GM12878 (cell line): ENCODE data around the gene RNF168. TPM values are rescaled to one million over a fixed set of nuclear protein-coding genes. Genes with fewer than 3 reads are reported as not detected.
"Not testable (repeated sequence)": the region's sequence is repeated elsewhere in the genome, so short reads cannot be mapped to it uniquely, and the experiment has no call there.

Experiments
- ATAC-seq: fragments of 200-7000 bp; cut with Tn5 transposase; 3 replicates; pipeline ENCODE4 v1.9.1; 2020; ENCODE audit warnings: mild to moderate bottlenecking, moderate library complexity
- BruUV-seq: library from RNA; stranded (reverse); fragments of 400-500 nt; replicated peaks from 2 replicates; lab custom pipeline; 2021; lab: Mats Ljungman, UMichigan
- CTCF ChIA-PET: fragments of 300-600 bp; sonication (Branson Sonifier 250); formaldehyde crosslinking; extraction: SDS; loops from one replicate; lab custom pipeline; 2021; ENCODE audit warnings: inconsistent platforms; lab: Yijun Ruan, JAX
- POLR2A ChIA-PET: fragments of 350-600 bp; formaldehyde crosslinking; extraction: SDS; loops from one replicate; lab custom pipeline; 2021; ENCODE audit warnings: inconsistent platforms; lab: Charles Lee
- RAD21 ChIA-PET: fragments of 300-600 bp; sonication (Branson Sonifier 250); formaldehyde crosslinking; loops from one replicate; lab custom pipeline; 2023; ENCODE audit warnings: antibody characterized with exemption; ENCODE audit not compliant: unreplicated experiment; lab: Charles Lee
- SMC1A ChIA-PET: fragments of 300-600 bp; sonication (Branson Sonifier 250); formaldehyde crosslinking; loops from one replicate; lab custom pipeline; 2023; ENCODE audit not compliant: unreplicated experiment, uncharacterized antibody; lab: Charles Lee
- DNase-seq: peaks from one replicate; pipeline ENCODE4 v3.0.0-alpha.2; 2011; ENCODE audit warnings: low read depth, low spot score
- FAIRE-seq: peaks from 3 replicates; lab custom pipeline; 2011; peaks lifted over from hg19 to GRCh38; lab: Jason Lieb, UNC
- H2AFZ ChIP-seq: 2 replicates; pipeline ENCODE4 v1.6.0; 2011; ENCODE audit warnings: low read depth, low read length, control low read depth; ENCODE audit not compliant: control insufficient read depth
- H3K27ac ChIP-seq: 2 replicates; pipeline ENCODE4 v1.5.1; 2011; ENCODE audit warnings: control low read depth; ENCODE audit not compliant: control insufficient read depth, insufficient read depth
- H3K27me3 ChIP-seq, 2 experiments: replicated peaks in 1 of 2; 2 replicates each; pipeline versions ENCODE4 v1.6.0 to v1.6.1; 2011; ENCODE audit warnings: low read length in 1 of 2; ENCODE audit not compliant: control insufficient read depth in 2 of 2, insufficient read depth in 2 of 2
- H3K36me3 ChIP-seq, 2 experiments: 2 replicates each; pipeline ENCODE4 v1.5.1; 2011; ENCODE audit warnings: low read length in 1 of 2; ENCODE audit not compliant: control insufficient read depth in 2 of 2, insufficient read depth in 2 of 2
- H3K4me1 ChIP-seq: 2 replicates; pipeline ENCODE4 v1.6.1; 2011; ENCODE audit warnings: mild to moderate bottlenecking, low read length, moderate library complexity, mixed read lengths; ENCODE audit not compliant: control insufficient read depth, insufficient read depth
- H3K4me2 ChIP-seq: 2 replicates; pipeline ENCODE4 v1.6.0; 2011; ENCODE audit warnings: control low read depth; ENCODE audit not compliant: control insufficient read depth, insufficient read depth
- H3K4me3 ChIP-seq: fragments of 200-600 bp; sonication (generic); 2 replicates; pipeline ENCODE4 v1.5.1; 2016
- H3K79me2 ChIP-seq: 2 replicates; pipeline ENCODE4 v1.6.0; 2011; ENCODE audit warnings: low read length; ENCODE audit not compliant: control insufficient read depth, insufficient read depth
- H3K9ac ChIP-seq: 2 replicates; pipeline ENCODE4 v1.8.0; 2011; ENCODE audit warnings: low read length, control low read depth, mixed read lengths; ENCODE audit not compliant: control insufficient read depth, insufficient read depth
- H3K9me3 ChIP-seq: replicated peaks from 3 replicates; pipeline ENCODE4 v1.5.1; 2011; ENCODE audit warnings: mild to moderate bottlenecking, low read length; ENCODE audit not compliant: control insufficient read depth, insufficient read depth
- H4K20me1 ChIP-seq: 2 replicates; pipeline ENCODE4 v1.6.0; 2011; ENCODE audit not compliant: control insufficient read depth, insufficient read depth
- RAD21 ChIP-seq: IDR thresholded peaks from 2 replicates; pipeline ENCODE4 v1.6.1; 2011; ENCODE audit warnings: mild to moderate bottlenecking, low read depth, low read length, moderate library complexity; ENCODE audit not compliant: insufficient read depth
- RUNX3 ChIP-seq: IDR thresholded peaks from 2 replicates; pipeline ENCODE4 v1.6.1; 2012; ENCODE audit warnings: low read length, inconsistent platforms
- SMC3 ChIP-seq: IDR thresholded peaks from 2 replicates; pipeline ENCODE4 v1.6.1; 2011; ENCODE audit warnings: low read length, improper control_type of control experiment, borderline replicate concordance
- ZNF384 ChIP-seq: IDR thresholded peaks from 2 replicates; pipeline ENCODE4 v1.6.1; 2012; ENCODE audit warnings: low read depth, mild to moderate bottlenecking, low read length, improper control_type of control experiment, borderline replicate concordance
- WGBS: methylation state at CpG from one replicate; pipeline ENCODE4 v1.1.6; 2016; ENCODE audit warnings: low lambda C conversion rate; ENCODE audit not compliant: insufficient replicate concordance, insufficient coverage; ENCODE audit errors: missing lambda C conversion rate; 5-methylcytosine and 5-hydroxymethylcytosine counted together
- in situ Hi-C: fragments of 300-500 bp; cut with MboI; formaldehyde crosslinking; loops from 9 replicates; pipeline ENCODE4 v1.14.3; 2018; ENCODE audit warnings: mixed read lengths
- intact Hi-C: fragments of 100-400 bp; cut with micrococcal nuclease; formaldehyde crosslinking; loops from one replicate; pipeline ENCODE4 v1.14.2; 2022; ENCODE audit not compliant: unreplicated experiment
- polyA plus RNA-seq, 11 experiments: library from polyadenylated mRNA; depleted of rRNA in 4 of 11; unstranded in 6 of 11; stranded (reverse) in 5 of 11; fragments of >200 nt; fragmentation: Nextera tagmentation in 4 of 11; fragmentation: Illumina TruSeq in 1 of 11; extraction: Ambion mirVana in 4 of 11; extraction: Trizol in 1 of 11; gene quantifications; 1 replicate in 1 of 11; 2 replicates in 10 of 11; pipeline versions ENCODE4 v1.2.1 to v1.2.3, GENCODE V29; 2011 to 2016; ENCODE audit warnings: inconsistent platforms in 2 of 11, missing spikeins in 2 of 11, low read depth in 1 of 11
- total RNA-seq, 4 experiments: library from RNA; depleted of rRNA in 3 of 4; stranded (reverse); fragments of >200 nt in 3 of 4; fragmentation: Illumina TruSeq in 1 of 4; extraction: Trizol in 1 of 4; gene quantifications; 2 replicates each; pipeline versions ENCODE4 v1.2.1 to v1.2.3, GENCODE V29; 2013 to 2021
- TF ChIP-seq, protein P1 (sequence below), 3 experiments: IDR thresholded peaks in 2 of 3; conservative IDR thresholded peaks in 1 of 3; 2 replicates each; pipeline ENCODE4 v1.5.1; 2011; ENCODE audit warnings: low read depth in 3 of 3, low read length in 3 of 3, mild to moderate bottlenecking in 3 of 3, control low read depth in 2 of 3, moderate library complexity in 2 of 3, inconsistent platforms in 1 of 3, mixed read lengths in 1 of 3; ENCODE audit not compliant: control insufficient read depth in 2 of 3, insufficient read depth in 1 of 3; ENCODE audit errors: extremely low read depth in 1 of 3

Gene RNF168
- total and polyA plus RNA-seq, 10 of the 15 experiments (the other 5 are each of a cell fraction or from before 2014, with no cell fraction given): 12.7 to 47.5 (median 24.8) TPM

DNA sequence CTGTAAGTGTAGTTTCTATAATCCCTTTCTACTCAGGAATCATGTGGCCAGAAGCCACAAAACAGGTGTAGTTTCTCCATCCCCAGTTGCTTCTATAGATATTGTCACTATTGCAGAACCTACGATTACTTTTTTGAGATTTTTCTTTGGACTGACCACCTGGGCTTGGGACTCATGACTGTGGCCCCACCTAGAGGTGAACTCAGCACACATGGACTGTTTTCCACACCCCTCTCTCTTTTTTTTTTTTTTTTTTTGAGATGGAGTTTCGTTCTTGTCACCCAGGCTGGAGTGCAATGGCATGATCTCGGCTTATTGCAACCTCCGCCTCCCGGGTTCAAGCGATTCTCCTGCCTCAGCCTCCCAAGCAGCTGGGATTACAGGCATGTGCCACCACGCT lies 58.2 kb downstream of the RNF168 start:
- DNase-seq, H3K36me3 ChIP-seq, H4K20me1 ChIP-seq, H3K27ac ChIP-seq, H3K9ac ChIP-seq, H3K27me3 ChIP-seq, H3K79me2 ChIP-seq, H3K4me2 ChIP-seq, H2AFZ ChIP-seq, intact Hi-C loops: not testable (repeated sequence)
- 80% methylated on average over 3 of the region's 7 CpGs for WGBS
- CTCF ChIA-PET: interaction anchor here (1.1 to 3.0 kb wide), 2 partner anchors 190 to 191 kb away, joined by 3 to 7 read pairs; no protein-coding TSS in a partner anchor
- peak; percentile 28; the same call in 2 of the 3 replicates for ATAC-seq
- in situ Hi-C loops: loop anchor here (25.0 kb wide), 1 partner anchor 1308 kb away; no protein-coding TSS in a partner anchor
- TF ChIP-seq RAD21 (peak; percentile 74), RUNX3 (0 out of 2 replicates have a peak, but pooled peaks have one; percentile 16), SMC3 (peak; percentile 33; the same call in 1 of the 2 replicates), ZNF384 (peak; percentile 70; the same call in 1 of the 2 replicates)
- TF ChIP-seq, protein P1, sequence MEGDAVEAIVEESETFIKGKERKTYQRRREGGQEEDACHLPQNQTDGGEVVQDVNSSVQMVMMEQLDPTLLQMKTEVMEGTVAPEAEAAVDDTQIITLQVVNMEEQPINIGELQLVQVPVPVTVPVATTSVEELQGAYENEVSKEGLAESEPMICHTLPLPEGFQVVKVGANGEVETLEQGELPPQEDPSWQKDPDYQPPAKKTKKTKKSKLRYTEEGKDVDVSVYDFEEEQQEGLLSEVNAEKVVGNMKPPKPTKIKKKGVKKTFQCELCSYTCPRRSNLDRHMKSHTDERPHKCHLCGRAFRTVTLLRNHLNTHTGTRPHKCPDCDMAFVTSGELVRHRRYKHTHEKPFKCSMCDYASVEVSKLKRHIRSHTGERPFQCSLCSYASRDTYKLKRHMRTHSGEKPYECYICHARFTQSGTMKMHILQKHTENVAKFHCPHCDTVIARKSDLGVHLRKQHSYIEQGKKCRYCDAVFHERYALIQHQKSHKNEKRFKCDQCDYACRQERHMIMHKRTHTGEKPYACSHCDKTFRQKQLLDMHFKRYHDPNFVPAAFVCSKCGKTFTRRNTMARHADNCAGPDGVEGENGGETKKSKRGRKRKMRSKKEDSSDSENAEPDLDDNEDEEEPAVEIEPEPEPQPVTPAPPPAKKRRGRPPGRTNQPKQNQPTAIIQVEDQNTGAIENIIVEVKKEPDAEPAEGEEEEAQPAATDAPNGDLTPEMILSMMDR (IDR thresholded peaks at IDR 0.05 in 2 of 3, conservative IDR thresholded peaks at IDR 0.05 in 1 of 3; ENCODE audit: control insufficient read depth in 2 of 3, extremely low read depth in 1 of 3, insufficient read depth in 1 of 3, low read depth in 3 of 3, low read length in 3 of 3): peak; percentile 24 to 38 (median 32); a peak in 3 of 6 replicates
- TF ChIP-seq, all 136 proteins: peak for 5; not testable (repeated sequence) for 131
- SMC1A ChIA-PET, H3K9me3 ChIP-seq, RAD21 ChIA-PET, FAIRE-seq, BruUV-seq, H3K4me3 ChIP-seq: not testable (repeated sequence)
- peaks cover 23% of the 10 kb centered on the region for H3K4me1 ChIP-seq
- POLR2A ChIA-PET: interaction anchor here (0.7 to 0.8 kb wide), 2 partner anchors 20 to 86 kb away, joined by 4 to 7 read pairs; no protein-coding TSS in a partner anchor
